GM12874 (cell line): Measurements from ENCODE around the gene CMKLR1.

ENCODE experiments used
- CTCF ChIP-seq: IDR thresholded peaks from 2 replicates; pipeline ENCODE4 v1.5.1; 2011; ENCODE audit warnings: low read depth, mild to moderate bottlenecking, control low read depth, low read length, moderate library complexity; ENCODE audit not compliant: insufficient read depth

CMKLR1 gene

DNA sequence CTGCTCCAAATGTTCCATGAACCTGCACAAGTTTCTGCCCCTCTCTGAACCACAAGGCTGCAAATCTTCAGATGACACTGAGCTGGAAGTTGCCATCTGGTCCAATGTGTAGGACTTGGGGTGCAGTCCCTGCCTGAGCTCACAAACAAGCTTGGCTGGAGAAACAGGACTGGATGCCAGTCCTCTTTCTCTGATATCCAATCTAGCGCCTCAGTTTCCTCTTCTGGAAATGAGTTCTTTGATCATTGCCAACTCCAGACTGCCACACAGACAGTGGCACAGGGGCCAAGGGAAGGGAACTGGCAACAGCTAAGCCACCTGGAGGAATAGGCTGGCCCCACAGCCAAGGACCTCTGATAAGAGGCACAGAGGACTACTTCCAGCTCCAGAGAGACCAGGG, 15.5 kb downstream of the CMKLR1 start:
- no peak for TF ChIP-seq CTCF

GRCh38 chr12:108322998-108323397, 16.1 kb downstream of the CMKLR1 start:
- TF ChIP-seq CTCF = no peak

GRCh38 chr12:108321688-108322087, 17.4 kb downstream of the CMKLR1 start:
- no peak for TF ChIP-seq CTCF

- no peak for TF ChIP-seq CTCF
Observed at GRCh38 chr12:108320507-108321293, 18.4 kb downstream of the CMKLR1 start.

DNA sequence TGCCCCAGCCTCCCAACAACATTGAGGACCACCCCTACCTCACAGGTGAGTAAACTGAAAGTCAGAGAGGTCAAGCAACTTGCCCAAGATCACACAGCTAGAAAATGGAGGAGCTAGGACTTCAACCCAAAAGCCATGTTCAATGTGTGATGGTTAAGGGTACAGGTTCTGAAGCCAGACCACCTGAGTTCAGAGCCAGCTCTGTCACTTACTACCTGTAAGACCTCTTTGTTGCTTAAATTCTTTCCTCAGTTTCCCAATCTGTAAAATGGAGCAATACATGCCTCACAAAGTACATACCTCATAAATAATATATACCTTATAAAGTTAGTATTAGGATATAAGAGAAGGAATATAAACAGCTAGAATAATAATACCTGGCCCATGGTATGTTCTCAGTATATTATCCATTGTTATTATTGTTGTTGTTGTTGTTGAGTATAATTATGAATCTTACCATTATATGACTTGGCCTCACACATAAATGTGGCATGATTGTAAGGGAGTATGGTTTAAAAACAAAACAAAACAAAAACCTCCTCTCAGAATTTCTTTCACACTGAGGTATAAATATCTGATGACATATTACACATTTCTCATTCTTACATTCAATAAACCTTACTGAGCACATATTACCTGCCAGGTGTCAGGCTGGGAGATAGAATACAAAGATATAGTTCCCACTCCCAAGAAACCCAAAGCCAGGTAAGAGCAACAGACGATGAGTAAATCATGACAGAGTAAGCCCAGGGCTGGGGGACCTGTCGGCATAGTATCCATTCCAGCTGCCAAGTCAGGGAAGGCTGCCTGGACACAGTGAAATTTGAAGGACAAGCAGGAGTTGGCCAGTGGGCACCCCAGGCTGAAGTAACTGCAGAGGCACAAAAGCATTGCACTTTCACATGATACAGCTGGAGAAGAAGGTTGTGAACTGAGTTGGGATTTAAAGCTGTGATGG, 19.6 kb downstream of the CMKLR1 start:
- no peak for TF ChIP-seq CTCF

DNA sequence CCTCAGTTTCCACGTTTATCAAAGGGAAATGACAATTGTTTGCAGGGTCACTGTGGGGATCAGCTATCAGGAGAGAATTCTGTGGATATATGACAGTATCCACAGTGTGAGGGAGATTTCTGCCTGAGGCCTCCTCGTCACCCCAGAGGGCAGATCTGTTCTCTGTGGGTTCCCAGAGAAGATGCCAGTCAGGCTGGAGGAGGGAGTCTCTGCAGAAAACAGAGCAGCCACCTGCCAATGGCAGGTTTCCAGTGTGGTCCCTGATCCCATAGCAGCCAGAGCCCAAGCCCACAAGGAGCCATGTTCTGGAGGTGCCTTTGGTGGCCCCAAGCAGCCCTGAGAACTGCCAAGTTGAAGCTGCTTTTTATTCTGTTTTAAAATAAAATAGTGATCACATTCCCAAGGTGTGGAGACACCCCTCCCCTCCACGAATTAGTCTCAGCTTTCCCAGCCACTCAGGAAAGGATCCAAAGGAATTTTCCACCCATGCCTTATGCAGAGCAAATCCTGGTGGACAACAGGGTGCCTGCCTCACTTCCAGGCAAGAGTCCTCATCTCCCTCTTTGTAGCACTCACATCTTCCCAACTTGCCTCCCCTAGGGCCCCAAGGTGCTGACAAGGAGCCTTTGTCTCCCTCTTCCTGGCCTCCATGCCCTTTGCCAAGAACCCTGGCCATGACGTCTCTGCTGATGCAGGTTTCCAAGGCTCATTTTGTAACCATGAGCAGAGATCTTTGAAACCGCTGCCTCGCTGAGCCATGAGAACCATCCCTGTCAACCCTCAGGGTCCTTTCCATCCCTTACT, 20.4 kb downstream of the CMKLR1 start:
- no peak for TF ChIP-seq CTCF
